ENCODE measurements around the gene FLT4. TPM values are rescaled to one million over a fixed set of nuclear protein-coding genes. Genes with fewer than 3 reads are reported as not detected.

FLT4 gene
- total and polyA plus RNA-seq, 4 donors, result 12.6 to 42.1 (median 25.3) TPM

DNA sequence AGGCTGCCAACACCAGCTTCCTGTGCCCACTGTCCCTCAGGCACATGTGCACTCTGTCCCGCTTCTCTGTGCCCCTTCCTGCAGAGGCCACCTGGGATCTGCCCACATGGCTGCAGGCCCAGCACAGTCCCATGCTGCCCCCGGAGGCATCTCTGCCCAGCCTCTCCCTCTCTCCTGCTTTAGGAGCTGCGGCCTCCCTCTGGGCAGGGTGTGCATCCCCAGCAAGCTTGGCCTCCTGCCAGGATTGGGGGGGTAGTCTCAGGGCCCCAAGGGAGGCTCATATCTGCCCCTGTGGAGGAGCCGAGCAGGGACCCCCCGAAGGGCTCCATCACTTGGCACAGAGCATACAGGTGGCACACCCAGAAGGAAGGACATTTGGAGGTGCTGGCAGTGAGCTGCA, 24.8 kb downstream of the FLT4 start:
- no peak for DNase-seq

GRCh38 chr5:180623844-180624243, 25.6 kb downstream of the FLT4 start:
- ATAC-seq (ENCODE audit: insufficient read depth, low FRiP score), result no peak
- Histone ChIP-seq H3K27me3 (ENCODE audit: control insufficient read depth in 3 of 3, insufficient read depth in 3 of 3, low read length in 2 of 3) (peaks cover 0 to 5% (median 0%) of the 10 kb centered on the region in 3 donors), H3K27ac (ENCODE audit: low read depth in 1 of 2, low read length in 1 of 2) (peak overlapping the region in 1 of 2 donors; percentile 52), H3K9ac (ENCODE audit: insufficient read depth in 1 of 2, low read length in 2 of 2) (no peak overlapping the region), H3K4me1 (ENCODE audit: control insufficient read depth in 5 of 5, insufficient read depth in 5 of 5, low read length in 5 of 5) (peaks cover 0 to 20% (median 0%) of the 10 kb centered on the region in 5 donors), H3K9me3 (ENCODE audit: control insufficient read depth in 4 of 4, insufficient read depth in 3 of 4, low read length in 3 of 4) (no peaks in the 10 kb centered on the region), H3K4me3 (no peak overlapping the region), H3K36me3 (ENCODE audit: control insufficient read depth in 4 of 4, insufficient read depth in 4 of 4, low read length in 4 of 4) (peaks cover 0 to 13% (median 0%) of the 10 kb centered on the region in 4 donors)
- DNase-seq, result no peak
- WGBS, 2 donors, result 80 to 93% methylated on average over 15 of the region's 15 CpGs
- TF ChIP-seq, protein P1, sequence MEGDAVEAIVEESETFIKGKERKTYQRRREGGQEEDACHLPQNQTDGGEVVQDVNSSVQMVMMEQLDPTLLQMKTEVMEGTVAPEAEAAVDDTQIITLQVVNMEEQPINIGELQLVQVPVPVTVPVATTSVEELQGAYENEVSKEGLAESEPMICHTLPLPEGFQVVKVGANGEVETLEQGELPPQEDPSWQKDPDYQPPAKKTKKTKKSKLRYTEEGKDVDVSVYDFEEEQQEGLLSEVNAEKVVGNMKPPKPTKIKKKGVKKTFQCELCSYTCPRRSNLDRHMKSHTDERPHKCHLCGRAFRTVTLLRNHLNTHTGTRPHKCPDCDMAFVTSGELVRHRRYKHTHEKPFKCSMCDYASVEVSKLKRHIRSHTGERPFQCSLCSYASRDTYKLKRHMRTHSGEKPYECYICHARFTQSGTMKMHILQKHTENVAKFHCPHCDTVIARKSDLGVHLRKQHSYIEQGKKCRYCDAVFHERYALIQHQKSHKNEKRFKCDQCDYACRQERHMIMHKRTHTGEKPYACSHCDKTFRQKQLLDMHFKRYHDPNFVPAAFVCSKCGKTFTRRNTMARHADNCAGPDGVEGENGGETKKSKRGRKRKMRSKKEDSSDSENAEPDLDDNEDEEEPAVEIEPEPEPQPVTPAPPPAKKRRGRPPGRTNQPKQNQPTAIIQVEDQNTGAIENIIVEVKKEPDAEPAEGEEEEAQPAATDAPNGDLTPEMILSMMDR (IDR thresholded peaks at IDR 0.05; ENCODE audit: control extremely low read depth, extremely low read depth), result no peak

More for the DNA sequence above, 24.8 kb downstream of the FLT4 start:
- Histone ChIP-seq H3K4me1 (ENCODE audit: control insufficient read depth in 5 of 5, insufficient read depth in 5 of 5, low read length in 5 of 5) (peaks cover 0 to 17% (median 0%) of the 10 kb centered on the region in 5 donors), H3K4me3 (no peak overlapping the region), H3K27ac (ENCODE audit: low read depth in 1 of 2, low read length in 1 of 2) (peak overlapping the region in 1 of 2 donors; percentile 6), H3K9me3 (ENCODE audit: control insufficient read depth in 4 of 4, insufficient read depth in 3 of 4, low read length in 3 of 4) (peaks cover 0 to 2% (median 0%) of the 10 kb centered on the region in 4 donors), H3K36me3 (ENCODE audit: control insufficient read depth in 4 of 4, insufficient read depth in 4 of 4, low read length in 4 of 4) (peaks cover 0 to 8% (median 0%) of the 10 kb centered on the region in 4 donors), H3K27me3 (ENCODE audit: control insufficient read depth in 3 of 3, insufficient read depth in 3 of 3, low read length in 2 of 3) (peaks cover 0 to 5% (median 0%) of the 10 kb centered on the region in 3 donors), H3K9ac (ENCODE audit: insufficient read depth in 1 of 2, low read length in 2 of 2) (no peak overlapping the region)
- WGBS, 2 donors, result 57 to 67% methylated on average over 5 of the region's 5 CpGs
- ATAC-seq (ENCODE audit: insufficient read depth, low FRiP score), result no peak
- TF ChIP-seq, protein P1 (IDR thresholded peaks at IDR 0.05; ENCODE audit: control extremely low read depth, extremely low read depth), result no peak

- Histone ChIP-seq H3K27ac (ENCODE audit: low read depth in 1 of 2, low read length in 1 of 2) (peak overlapping the region in 1 of 2 donors; percentile 52), H3K36me3 (ENCODE audit: control insufficient read depth in 4 of 4, insufficient read depth in 4 of 4, low read length in 4 of 4) (peaks cover 0 to 13% (median 0%) of the 10 kb centered on the region in 4 donors), H3K9me3 (ENCODE audit: control insufficient read depth in 4 of 4, insufficient read depth in 3 of 4, low read length in 3 of 4) (no peaks in the 10 kb centered on the region), H3K4me3 (no peak overlapping the region), H3K27me3 (ENCODE audit: control insufficient read depth in 3 of 3, insufficient read depth in 3 of 3, low read length in 2 of 3) (peaks cover 0 to 5% (median 0%) of the 10 kb centered on the region in 3 donors), H3K9ac (ENCODE audit: insufficient read depth in 1 of 2, low read length in 2 of 2) (no peak overlapping the region), H3K4me1 (ENCODE audit: control insufficient read depth in 5 of 5, insufficient read depth in 5 of 5, low read length in 5 of 5) (peaks cover 0 to 20% (median 0%) of the 10 kb centered on the region in 5 donors)
- 65 to 66% methylated on average over 9 to 10 of the region's 10 CpGs for WGBS, 2 donors
- TF ChIP-seq, protein P1 (IDR thresholded peaks at IDR 0.05; ENCODE audit: control extremely low read depth, extremely low read depth), result no peak
- DNase-seq (peak in 2 of 3 donors; percentile 26 to 42), ATAC-seq (ENCODE audit: insufficient read depth, low FRiP score) (no peak)
These were observed 26.0 kb downstream of the FLT4 start for GRCh38 chr5:180623411-180623834.
